ENCODE data around the gene SORCS1.

SORCS1 gene

DNA sequence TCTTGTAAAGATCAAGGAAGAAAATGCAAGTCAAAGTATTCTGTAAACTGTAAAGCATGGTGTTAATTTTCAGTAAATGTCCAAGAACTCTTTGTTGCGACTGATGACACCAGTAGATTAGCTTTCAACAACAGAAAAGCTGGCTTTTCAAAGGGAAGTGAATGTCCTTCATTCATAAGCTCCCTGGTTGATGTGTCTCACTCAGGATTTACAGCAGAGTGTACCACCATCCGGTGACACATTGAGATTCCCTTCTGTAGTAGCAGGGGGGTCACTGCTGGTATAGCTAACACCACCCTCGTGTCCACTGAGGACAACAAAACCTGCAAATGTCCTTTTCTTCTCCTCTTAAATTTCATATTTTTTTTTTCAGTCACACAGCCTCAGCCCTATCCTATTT lies 253.4 kb downstream of the SORCS1 start (continued):
- TF ChIP-seq, protein P1, sequence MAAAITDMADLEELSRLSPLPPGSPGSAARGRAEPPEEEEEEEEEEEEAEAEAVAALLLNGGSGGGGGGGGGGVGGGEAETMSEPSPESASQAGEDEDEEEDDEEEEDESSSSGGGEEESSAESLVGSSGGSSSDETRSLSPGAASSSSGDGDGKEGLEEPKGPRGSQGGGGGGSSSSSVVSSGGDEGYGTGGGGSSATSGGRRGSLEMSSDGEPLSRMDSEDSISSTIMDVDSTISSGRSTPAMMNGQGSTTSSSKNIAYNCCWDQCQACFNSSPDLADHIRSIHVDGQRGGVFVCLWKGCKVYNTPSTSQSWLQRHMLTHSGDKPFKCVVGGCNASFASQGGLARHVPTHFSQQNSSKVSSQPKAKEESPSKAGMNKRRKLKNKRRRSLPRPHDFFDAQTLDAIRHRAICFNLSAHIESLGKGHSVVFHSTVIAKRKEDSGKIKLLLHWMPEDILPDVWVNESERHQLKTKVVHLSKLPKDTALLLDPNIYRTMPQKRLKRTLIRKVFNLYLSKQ (tag by site-specific recombination; IDR thresholded peaks at IDR 0.05; ENCODE audit: borderline replicate concordance), result no peak
- TF ChIP-seq, protein P2, sequence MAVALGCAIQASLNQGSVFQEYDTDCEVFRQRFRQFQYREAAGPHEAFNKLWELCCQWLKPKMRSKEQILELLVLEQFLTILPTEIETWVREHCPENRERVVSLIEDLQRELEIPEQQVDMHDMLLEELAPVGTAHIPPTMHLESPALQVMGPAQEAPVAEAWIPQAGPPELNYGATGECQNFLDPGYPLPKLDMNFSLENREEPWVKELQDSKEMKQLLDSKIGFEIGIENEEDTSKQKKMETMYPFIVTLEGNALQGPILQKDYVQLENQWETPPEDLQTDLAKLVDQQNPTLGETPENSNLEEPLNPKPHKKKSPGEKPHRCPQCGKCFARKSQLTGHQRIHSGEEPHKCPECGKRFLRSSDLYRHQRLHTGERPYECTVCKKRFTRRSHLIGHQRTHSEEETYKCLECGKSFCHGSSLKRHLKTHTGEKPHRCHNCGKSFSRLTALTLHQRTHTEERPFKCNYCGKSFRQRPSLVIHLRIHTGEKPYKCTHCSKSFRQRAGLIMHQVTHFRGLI (tag by site-specific recombination; IDR thresholded peaks at IDR 0.05), result no peak

DNA sequence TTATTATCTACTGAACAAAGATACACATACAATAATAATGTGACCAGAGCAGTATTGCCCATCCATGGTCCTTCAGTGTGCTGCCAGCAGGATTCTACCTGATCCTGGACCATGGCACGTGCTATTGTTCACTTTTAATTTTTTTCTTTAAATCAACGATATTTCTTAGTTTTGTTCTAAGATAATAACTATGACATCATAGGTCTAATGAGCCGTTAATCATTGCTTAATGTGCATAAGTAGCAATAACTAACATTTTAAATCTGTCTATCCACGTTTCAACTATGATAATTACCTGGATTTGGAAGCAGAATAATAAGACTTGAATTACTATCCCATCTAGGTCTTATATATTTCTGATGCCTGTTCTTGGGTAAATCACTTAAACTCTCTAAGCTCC lies 253.8 kb downstream of the SORCS1 start:
- Histone ChIP-seq H3K9me3 (ENCODE audit: control insufficient read depth, insufficient read depth, low read depth, low read length) (no peaks in the 10 kb centered on the region), H3K27ac (ENCODE audit: extremely low read depth, low read depth, low read length) (no peak overlapping the region)

DNA sequence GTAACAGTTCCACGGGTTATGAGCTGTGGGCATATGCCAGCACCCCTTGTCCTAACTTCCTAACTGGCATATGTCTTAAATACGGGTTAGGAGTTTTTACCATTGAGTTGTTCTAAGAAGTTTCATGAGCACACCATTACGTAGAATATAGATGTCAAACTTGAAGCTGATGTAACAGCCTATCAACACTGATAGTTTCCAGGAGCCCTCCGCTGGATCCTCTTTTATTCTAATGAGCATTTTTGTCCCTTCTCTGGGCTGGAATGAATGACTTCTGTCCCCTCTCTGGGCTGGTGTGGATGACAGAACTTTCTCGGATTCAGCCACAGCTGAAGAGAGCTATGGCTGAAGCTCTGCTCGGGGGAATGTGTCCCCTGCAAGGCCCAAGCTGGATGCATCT lies 256.3 kb downstream of the SORCS1 start:
- ChIA-PET POLR2A (no interaction called here), CTCF (no interaction called here)

More for the DNA sequence above, 253.8 kb downstream of the SORCS1 start:
- H3K36me3 ChIP-seq (ENCODE audit: control insufficient read depth in 2 of 2, insufficient read depth in 1 of 2, low read length in 2 of 2), result no peaks in the 10 kb centered on the region
- H3K4me1 ChIP-seq (ENCODE audit: control insufficient read depth, insufficient read depth, low read length), result peaks cover under 1% of the 10 kb centered on the region; the same call in 1 of the 2 replicates
- CTCF ChIA-PET, result no interaction called here
- POLR2A ChIA-PET, result no interaction called here
- no peak for TF ChIP-seq ZNF792 (tag by site-specific recombination; IDR thresholded peaks at IDR 0.05)
- TF ChIP-seq ZBTB11 (tag by site-specific recombination; conservative IDR thresholded peaks at IDR 0.05; ENCODE audit: low read depth), result no peak
- TF ChIP-seq, protein P3, sequence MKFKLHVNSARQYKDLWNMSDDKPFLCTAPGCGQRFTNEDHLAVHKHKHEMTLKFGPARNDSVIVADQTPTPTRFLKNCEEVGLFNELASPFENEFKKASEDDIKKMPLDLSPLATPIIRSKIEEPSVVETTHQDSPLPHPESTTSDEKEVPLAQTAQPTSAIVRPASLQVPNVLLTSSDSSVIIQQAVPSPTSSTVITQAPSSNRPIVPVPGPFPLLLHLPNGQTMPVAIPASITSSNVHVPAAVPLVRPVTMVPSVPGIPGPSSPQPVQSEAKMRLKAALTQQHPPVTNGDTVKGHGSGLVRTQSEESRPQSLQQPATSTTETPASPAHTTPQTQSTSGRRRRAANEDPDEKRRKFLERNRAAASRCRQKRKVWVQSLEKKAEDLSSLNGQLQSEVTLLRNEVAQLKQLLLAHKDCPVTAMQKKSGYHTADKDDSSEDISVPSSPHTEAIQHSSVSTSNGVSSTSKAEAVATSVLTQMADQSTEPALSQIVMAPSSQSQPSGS (tag by site-specific recombination; IDR thresholded peaks at IDR 0.05; ENCODE audit: low read depth), result peak; percentile 62; the same call in 1 of the 2 replicates
- TF ChIP-seq SCRT1 (tag by site-specific recombination; IDR thresholded peaks at IDR 0.05; ENCODE audit: borderline replicate concordance), result no peak
- no peak overlapping the region for H3K4me3 ChIP-seq (ENCODE audit: low read depth, low read length)

More for the DNA sequence above, 256.3 kb downstream of the SORCS1 start:
- no peaks in the 10 kb centered on the region for H3K36me3 ChIP-seq (ENCODE audit: control insufficient read depth in 2 of 2, insufficient read depth in 1 of 2, low read length in 2 of 2)
- H3K27ac ChIP-seq (ENCODE audit: extremely low read depth, low read depth, low read length), result no peak overlapping the region
- H3K4me1 ChIP-seq (ENCODE audit: control insufficient read depth, insufficient read depth, low read length), result peaks cover 2% of the 10 kb centered on the region; the same call in 1 of the 2 replicates
- no peak for TF ChIP-seq ZNF341 (tag by site-specific recombination; IDR thresholded peaks at IDR 0.05; ENCODE audit: low read depth)
- no peak for TF ChIP-seq ZFP3 (tag by site-specific recombination; IDR thresholded peaks at IDR 0.05; ENCODE audit: low read depth)
- no peak for TF ChIP-seq WT1 (tag by site-specific recombination; IDR thresholded peaks at IDR 0.05)
- TF ChIP-seq, protein P4, sequence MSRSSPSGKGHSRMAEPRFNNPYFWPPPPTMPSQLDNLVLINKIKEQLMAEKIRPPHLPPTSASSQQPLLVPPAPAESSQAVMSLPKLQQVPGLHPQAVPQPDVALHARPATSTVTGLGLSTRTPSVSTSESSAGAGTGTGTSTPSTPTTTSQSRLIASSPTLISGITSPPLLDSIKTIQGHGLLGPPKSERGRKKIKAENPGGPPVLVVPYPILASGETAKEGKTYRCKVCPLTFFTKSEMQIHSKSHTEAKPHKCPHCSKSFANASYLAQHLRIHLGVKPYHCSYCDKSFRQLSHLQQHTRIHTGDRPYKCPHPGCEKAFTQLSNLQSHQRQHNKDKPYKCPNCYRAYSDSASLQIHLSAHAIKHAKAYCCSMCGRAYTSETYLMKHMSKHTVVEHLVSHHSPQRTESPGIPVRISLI (tag by site-specific recombination; IDR thresholded peaks at IDR 0.05), result no peak
- no peak for TF ChIP-seq ZNF596 (tag by site-specific recombination; IDR thresholded peaks at IDR 0.05)
- TF ChIP-seq, protein P5, sequence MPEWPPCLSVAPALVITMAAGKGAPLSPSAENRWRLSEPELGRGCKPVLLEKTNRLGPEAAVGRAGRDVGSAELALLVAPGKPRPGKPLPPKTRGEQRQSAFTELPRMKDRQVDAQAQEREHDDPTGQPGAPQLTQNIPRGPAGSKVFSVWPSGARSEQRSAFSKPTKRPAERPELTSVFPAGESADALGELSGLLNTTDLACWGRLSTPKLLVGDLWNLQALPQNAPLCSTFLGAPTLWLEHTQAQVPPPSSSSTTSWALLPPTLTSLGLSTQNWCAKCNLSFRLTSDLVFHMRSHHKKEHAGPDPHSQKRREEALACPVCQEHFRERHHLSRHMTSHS (tag by site-specific recombination; IDR thresholded peaks at IDR 0.05), result no peak
- H3K4me3 ChIP-seq (ENCODE audit: low read depth, low read length), result no peak overlapping the region
- H3K9me3 ChIP-seq (ENCODE audit: control insufficient read depth, insufficient read depth, low read depth, low read length), result no peaks in the 10 kb centered on the region

Data from HEK293 (cell line).